ENCODE measurements around the gene TUT4. TPM values are rescaled to one million over a fixed set of nuclear protein-coding genes. Genes with fewer than 3 reads are reported as not detected.

Gene TUT4
- total RNA-seq, 1 donor from 2014 or later = 103 TPM

- peaks cover 0 to 10% (median 4%) of the 10 kb centered on the region in 3 donors for H3K36me3 ChIP-seq (ENCODE audit: control insufficient read depth in 3 of 3, insufficient read depth in 3 of 3, low read length in 3 of 3)
- H3K9ac ChIP-seq (ENCODE audit: low read depth in 1 of 3, low read length in 3 of 3) = no peak overlapping the region
Measured at GRCh38 chr1:52454127-52454526, 98.8 kb downstream of the TUT4 start.

DNA sequence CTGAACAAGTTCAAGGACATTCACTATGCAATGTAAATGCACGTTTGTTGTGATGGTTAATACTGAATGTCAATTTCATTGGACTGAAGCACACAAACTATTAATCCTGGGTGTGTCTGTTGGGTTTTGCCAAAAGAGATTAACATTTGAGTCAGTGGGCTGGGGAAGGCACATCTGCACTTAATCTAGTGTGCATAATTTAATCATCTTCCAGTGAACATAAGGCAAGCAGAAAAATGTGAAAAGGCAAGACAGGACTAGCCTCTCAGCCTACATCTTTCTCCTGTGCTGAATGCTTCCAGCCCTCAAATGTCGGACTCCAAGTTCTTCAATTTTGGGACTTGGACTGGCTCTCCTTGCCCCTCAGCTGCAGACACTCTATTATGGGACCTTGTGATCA, 108.4 kb downstream of the TUT4 start:
- peaks cover 18 to 42% (median 30%) of the 10 kb centered on the region in 3 donors for H3K36me3 ChIP-seq (ENCODE audit: control insufficient read depth in 3 of 3, insufficient read depth in 3 of 3, low read length in 3 of 3)
- H3K9me3 ChIP-seq (ENCODE audit: control insufficient read depth in 3 of 3, low read length in 3 of 3) = no peaks in the 10 kb centered on the region
- no peak overlapping the region for H3K27ac ChIP-seq (ENCODE audit: low read depth, low read length)
- no peaks in the 10 kb centered on the region for H3K27me3 ChIP-seq (ENCODE audit: control insufficient read depth in 3 of 3, insufficient read depth in 3 of 3, low read length in 3 of 3)
- no peak overlapping the region for H3K9ac ChIP-seq (ENCODE audit: low read depth in 1 of 3, low read length in 3 of 3)
- no peaks in the 10 kb centered on the region for H3K4me1 ChIP-seq (ENCODE audit: control insufficient read depth in 3 of 3, insufficient read depth in 3 of 3, low read length in 3 of 3)
- no peak overlapping the region for H3K4me3 ChIP-seq (ENCODE audit: low read length in 3 of 3)

More at GRCh38 chr1:52454127-52454526, 98.8 kb downstream of the TUT4 start:
- Histone ChIP-seq H3K4me3 (ENCODE audit: low read length in 3 of 3) (no peak overlapping the region), H3K27ac (ENCODE audit: low read depth, low read length) (no peak overlapping the region), H3K9me3 (ENCODE audit: control insufficient read depth in 3 of 3, low read length in 3 of 3) (no peaks in the 10 kb centered on the region), H3K4me1 (ENCODE audit: control insufficient read depth in 3 of 3, insufficient read depth in 3 of 3, low read length in 3 of 3) (no peaks in the 10 kb centered on the region), H3K27me3 (ENCODE audit: control insufficient read depth in 3 of 3, insufficient read depth in 3 of 3, low read length in 3 of 3) (no peaks in the 10 kb centered on the region)

- Histone ChIP-seq H3K27ac (ENCODE audit: low read depth, low read length) (no peak overlapping the region), H3K27me3 (ENCODE audit: control insufficient read depth in 3 of 3, insufficient read depth in 3 of 3, low read length in 3 of 3) (no peaks in the 10 kb centered on the region), H3K4me1 (ENCODE audit: control insufficient read depth in 3 of 3, insufficient read depth in 3 of 3, low read length in 3 of 3) (no peaks in the 10 kb centered on the region), H3K9me3 (ENCODE audit: control insufficient read depth in 3 of 3, low read length in 3 of 3) (no peaks in the 10 kb centered on the region), H3K9ac (ENCODE audit: low read depth in 1 of 3, low read length in 3 of 3) (no peak overlapping the region), H3K4me3 (ENCODE audit: low read length in 3 of 3) (no peak overlapping the region), H3K36me3 (ENCODE audit: control insufficient read depth in 3 of 3, insufficient read depth in 3 of 3, low read length in 3 of 3) (peaks cover 19 to 44% (median 40%) of the 10 kb centered on the region in 3 donors)
Measured at GRCh38 chr1:52439976-52440375, 112.9 kb downstream of the TUT4 start.

DNA sequence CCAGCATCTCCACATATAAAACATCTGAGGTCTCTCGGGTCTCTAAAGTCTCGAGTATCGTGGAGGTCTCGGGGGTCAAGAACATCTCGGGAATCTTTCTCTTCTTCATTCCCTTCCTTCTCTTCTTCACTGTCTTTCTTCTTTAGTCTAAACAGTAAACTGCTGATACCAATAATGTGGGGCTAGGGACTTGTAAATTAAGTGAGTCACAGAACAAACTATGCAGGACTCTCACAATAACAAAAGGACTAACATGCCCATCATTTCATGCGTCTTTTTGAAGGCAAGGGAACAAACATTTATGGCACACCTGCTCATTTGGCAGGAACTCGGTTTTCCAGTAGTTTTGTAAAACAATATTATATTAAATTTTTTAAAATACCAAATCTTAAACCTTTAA, 116.1 kb downstream of the TUT4 start:
- Histone ChIP-seq H3K36me3 (ENCODE audit: control insufficient read depth in 3 of 3, insufficient read depth in 3 of 3, low read length in 3 of 3) (peaks cover 19 to 52% (median 45%) of the 10 kb centered on the region in 3 donors), H3K4me3 (ENCODE audit: low read length in 3 of 3) (no peak overlapping the region), H3K9me3 (ENCODE audit: control insufficient read depth in 3 of 3, low read length in 3 of 3) (no peaks in the 10 kb centered on the region), H3K27ac (ENCODE audit: low read depth, low read length) (no peak overlapping the region), H3K9ac (ENCODE audit: low read depth in 1 of 3, low read length in 3 of 3) (no peak overlapping the region), H3K4me1 (ENCODE audit: control insufficient read depth in 3 of 3, insufficient read depth in 3 of 3, low read length in 3 of 3) (no peaks in the 10 kb centered on the region), H3K27me3 (ENCODE audit: control insufficient read depth in 3 of 3, insufficient read depth in 3 of 3, low read length in 3 of 3) (no peaks in the 10 kb centered on the region)

GRCh38 chr1:52435650-52436049, 117.2 kb downstream of the TUT4 start:
- no peak overlapping the region for H3K4me3 ChIP-seq (ENCODE audit: low read length in 3 of 3)
- no peak overlapping the region for H3K9ac ChIP-seq (ENCODE audit: low read depth in 1 of 3, low read length in 3 of 3)
- no peaks in the 10 kb centered on the region for H3K4me1 ChIP-seq (ENCODE audit: control insufficient read depth in 3 of 3, insufficient read depth in 3 of 3, low read length in 3 of 3)
- H3K27me3 ChIP-seq (ENCODE audit: control insufficient read depth in 3 of 3, insufficient read depth in 3 of 3, low read length in 3 of 3) = no peaks in the 10 kb centered on the region
- H3K27ac ChIP-seq (ENCODE audit: low read depth, low read length) = no peak overlapping the region
- peaks cover 25 to 55% (median 49%) of the 10 kb centered on the region in 3 donors for H3K36me3 ChIP-seq (ENCODE audit: control insufficient read depth in 3 of 3, insufficient read depth in 3 of 3, low read length in 3 of 3)
- no peaks in the 10 kb centered on the region for H3K9me3 ChIP-seq (ENCODE audit: control insufficient read depth in 3 of 3, low read length in 3 of 3)

- Histone ChIP-seq H3K4me1 (ENCODE audit: control insufficient read depth in 3 of 3, insufficient read depth in 3 of 3, low read length in 3 of 3) (no peaks in the 10 kb centered on the region), H3K27ac (ENCODE audit: low read depth, low read length) (no peak overlapping the region)
Measured at GRCh38 chr1:52435211-52435610, 117.7 kb downstream of the TUT4 start.

DNA sequence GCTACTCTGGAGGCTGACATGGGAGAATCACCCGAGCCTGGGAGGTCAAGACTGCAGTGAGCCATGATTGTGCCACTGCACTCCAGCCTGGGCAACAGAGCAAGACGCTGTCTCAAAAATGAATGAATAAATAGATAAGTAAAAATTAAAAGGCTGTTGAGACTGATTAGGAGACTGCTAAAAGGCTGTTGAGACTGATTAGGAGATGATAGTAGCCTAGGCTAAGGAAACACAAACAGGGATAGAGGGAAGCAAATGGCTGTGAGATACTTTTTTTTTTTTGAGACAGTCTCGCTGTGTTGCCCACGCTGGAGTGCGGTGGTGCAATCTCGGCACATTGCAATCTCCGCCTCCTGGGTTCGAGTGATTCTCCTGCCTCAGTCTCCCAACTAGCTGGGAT, 120.1 kb downstream of the TUT4 start:
- no peak overlapping the region for H3K9ac ChIP-seq (ENCODE audit: low read depth in 1 of 3, low read length in 3 of 3)
- H3K4me1 ChIP-seq (ENCODE audit: control insufficient read depth in 3 of 3, insufficient read depth in 3 of 3, low read length in 3 of 3) = no peaks in the 10 kb centered on the region
- H3K9me3 ChIP-seq (ENCODE audit: control insufficient read depth in 3 of 3, low read length in 3 of 3) = no peaks in the 10 kb centered on the region
- peaks cover 29 to 50% (median 42%) of the 10 kb centered on the region in 3 donors for H3K36me3 ChIP-seq (ENCODE audit: control insufficient read depth in 3 of 3, insufficient read depth in 3 of 3, low read length in 3 of 3)
- no peak overlapping the region for H3K4me3 ChIP-seq (ENCODE audit: low read length in 3 of 3)
- H3K27ac ChIP-seq (ENCODE audit: low read depth, low read length) = no peak overlapping the region
- no peaks in the 10 kb centered on the region for H3K27me3 ChIP-seq (ENCODE audit: control insufficient read depth in 3 of 3, insufficient read depth in 3 of 3, low read length in 3 of 3)

More at GRCh38 chr1:52435211-52435610, 117.7 kb downstream of the TUT4 start:
- Histone ChIP-seq H3K9me3 (ENCODE audit: control insufficient read depth in 3 of 3, low read length in 3 of 3) (no peaks in the 10 kb centered on the region), H3K36me3 (ENCODE audit: control insufficient read depth in 3 of 3, insufficient read depth in 3 of 3, low read length in 3 of 3) (peaks cover 24 to 57% (median 51%) of the 10 kb centered on the region in 3 donors), H3K4me3 (ENCODE audit: low read length in 3 of 3) (no peak overlapping the region), H3K9ac (ENCODE audit: low read depth in 1 of 3, low read length in 3 of 3) (no peak overlapping the region), H3K27me3 (ENCODE audit: control insufficient read depth in 3 of 3, insufficient read depth in 3 of 3, low read length in 3 of 3) (no peaks in the 10 kb centered on the region)

DNA sequence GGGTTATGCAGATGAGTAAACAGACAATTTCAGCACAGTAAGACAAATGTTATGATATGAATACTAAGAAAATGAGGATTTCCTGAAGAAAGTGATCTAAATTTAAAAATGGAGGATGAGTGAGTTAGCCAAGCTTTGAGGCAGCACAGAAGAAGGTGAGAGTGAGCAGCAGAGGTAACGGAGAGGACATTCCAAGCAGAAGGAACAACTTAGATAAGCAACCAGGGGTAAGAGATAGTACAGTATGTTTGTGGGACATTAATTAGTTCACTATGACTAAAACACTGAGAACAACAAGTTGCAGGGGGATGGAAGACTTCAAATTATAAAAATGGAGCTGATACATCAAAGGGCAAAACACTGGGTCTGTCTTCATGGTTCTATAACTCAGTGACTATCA, 125.7 kb downstream of the TUT4 start:
- Histone ChIP-seq H3K27me3 (ENCODE audit: control insufficient read depth in 3 of 3, insufficient read depth in 3 of 3, low read length in 3 of 3) (no peaks in the 10 kb centered on the region), H3K9ac (ENCODE audit: low read depth in 1 of 3, low read length in 3 of 3) (no peak overlapping the region), H3K9me3 (ENCODE audit: control insufficient read depth in 3 of 3, low read length in 3 of 3) (no peaks in the 10 kb centered on the region), H3K36me3 (ENCODE audit: control insufficient read depth in 3 of 3, insufficient read depth in 3 of 3, low read length in 3 of 3) (peaks cover 13 to 44% (median 23%) of the 10 kb centered on the region in 3 donors), H3K4me1 (ENCODE audit: control insufficient read depth in 3 of 3, insufficient read depth in 3 of 3, low read length in 3 of 3) (no peaks in the 10 kb centered on the region), H3K4me3 (ENCODE audit: low read length in 3 of 3) (no peak overlapping the region), H3K27ac (ENCODE audit: low read depth, low read length) (no peak overlapping the region)

- H3K9ac ChIP-seq (ENCODE audit: low read depth in 1 of 3, low read length in 3 of 3) = no peak overlapping the region
- no peak overlapping the region for H3K4me3 ChIP-seq (ENCODE audit: low read length in 3 of 3)
- no peaks in the 10 kb centered on the region for H3K9me3 ChIP-seq (ENCODE audit: control insufficient read depth in 3 of 3, low read length in 3 of 3)
- H3K4me1 ChIP-seq (ENCODE audit: control insufficient read depth in 3 of 3, insufficient read depth in 3 of 3, low read length in 3 of 3) = no peaks in the 10 kb centered on the region
- H3K36me3 ChIP-seq (ENCODE audit: control insufficient read depth in 3 of 3, insufficient read depth in 3 of 3, low read length in 3 of 3) = peaks cover 13 to 42% (median 17%) of the 10 kb centered on the region in 3 donors
- H3K27ac ChIP-seq (ENCODE audit: low read depth, low read length) = no peak overlapping the region
- no peaks in the 10 kb centered on the region for H3K27me3 ChIP-seq (ENCODE audit: control insufficient read depth in 3 of 3, insufficient read depth in 3 of 3, low read length in 3 of 3)
Measured at GRCh38 chr1:52426371-52426770, 126.5 kb downstream of the TUT4 start.

DNA sequence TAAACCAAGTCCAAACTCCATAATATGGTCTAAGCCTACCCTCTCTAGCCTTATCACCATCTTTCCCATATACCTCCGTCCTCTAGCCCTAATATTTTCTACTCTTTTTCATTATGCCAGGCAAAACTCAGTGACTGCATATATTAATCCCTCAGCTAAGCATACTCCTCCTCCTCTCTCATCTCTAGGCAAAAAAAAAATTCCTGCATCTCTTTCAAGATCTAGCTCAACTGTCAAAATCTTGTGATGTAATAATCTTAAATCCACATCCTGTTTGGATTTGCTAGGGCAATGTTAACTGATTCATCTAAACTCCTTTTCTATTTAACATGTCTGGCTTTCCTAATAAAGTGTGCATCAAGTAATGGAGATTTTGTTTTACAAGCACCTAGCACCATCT, 128.1 kb downstream of the TUT4 start:
- Histone ChIP-seq H3K36me3 (ENCODE audit: control insufficient read depth in 3 of 3, insufficient read depth in 3 of 3, low read length in 3 of 3) (peaks cover 5 to 37% (median 10%) of the 10 kb centered on the region in 3 donors), H3K27me3 (ENCODE audit: control insufficient read depth in 3 of 3, insufficient read depth in 3 of 3, low read length in 3 of 3) (no peaks in the 10 kb centered on the region), H3K4me1 (ENCODE audit: control insufficient read depth in 3 of 3, insufficient read depth in 3 of 3, low read length in 3 of 3) (no peaks in the 10 kb centered on the region), H3K4me3 (ENCODE audit: low read length in 3 of 3) (no peak overlapping the region), H3K9me3 (ENCODE audit: control insufficient read depth in 3 of 3, low read length in 3 of 3) (no peaks in the 10 kb centered on the region), H3K27ac (ENCODE audit: low read depth, low read length) (no peak overlapping the region), H3K9ac (ENCODE audit: low read depth in 1 of 3, low read length in 3 of 3) (no peak overlapping the region)
